Prostate gland (tissue), 2 donors: ENCODE results near the gene METTL21A.

ENCODE experiments used
- CTCF ChIP-seq, 4 experiments: fragments of 200-600 bp in 2 of 4; fragments of 450-650 bp in 2 of 4; sonication (generic) in 2 of 4; IDR thresholded peaks; 1 replicate in 3 of 4; 2 replicates in 1 of 4; pipeline ENCODE4 v1.5.1; 2016 to 2019; ENCODE audit warnings: antibody characterized with exemption in 4 of 4, mild to moderate bottlenecking in 2 of 4, moderate library complexity in 2 of 4
- POLR2A ChIP-seq: fragments of 450-650 bp; IDR thresholded peaks from one replicate; pipeline ENCODE4 v1.6.1; 2016; ENCODE audit warnings: antibody characterized with exemption, mild to moderate bottlenecking
- POLR2AphosphoS5 ChIP-seq: sonication (generic); formaldehyde crosslinking; IDR thresholded peaks from one replicate; pipeline ENCODE4 v1.6.1; 2017; ENCODE audit warnings: antibody characterized with exemption

DNA sequence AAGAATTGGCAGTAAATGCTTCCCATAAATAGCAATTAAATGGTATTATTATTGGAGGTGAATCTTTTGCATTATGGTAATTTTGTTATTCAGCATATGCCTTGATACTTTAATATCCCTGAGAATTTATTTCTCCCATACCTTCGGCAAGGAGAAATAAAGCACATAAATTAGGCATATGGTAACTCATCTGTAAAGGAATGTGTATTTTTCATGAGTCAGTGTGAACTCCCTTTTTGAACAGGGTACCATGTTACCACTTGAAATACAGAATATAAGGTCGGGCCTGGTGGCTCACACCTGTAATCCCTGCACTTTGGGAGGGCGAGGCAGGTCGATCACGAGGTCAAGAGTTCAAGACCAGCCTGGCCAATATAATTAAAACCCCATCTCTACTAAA, 18.4 kb downstream of the METTL21A start:
- TF ChIP-seq CTCF (IDR thresholded peaks at IDR 0.05), result no peak
- TF ChIP-seq POLR2AphosphoS5, result no peak
- TF ChIP-seq POLR2A, result no peak
